PFSK-1 (cell line): ENCODE results near the gene BAIAP3.

Experiments
- FOXP2 ChIP-seq: optimal IDR thresholded peaks from 2 replicates; pipeline ENCODE3; 2011; ENCODE audit warnings: borderline replicate concordance, control low read depth, inconsistent platforms; ENCODE audit not compliant: insufficient read depth; ENCODE audit errors: extremely low read length, extremely low read depth
- POLR2AphosphoS5 ChIP-seq: IDR thresholded peaks from 2 replicates; pipeline ENCODE4 v1.6.1; 2012; ENCODE audit warnings: low read depth, mild to moderate bottlenecking, control low read depth, low read length, moderate library complexity
- SIN3A ChIP-seq: IDR thresholded peaks from 2 replicates; pipeline ENCODE4 v1.6.1; 2012; ENCODE audit warnings: mild to moderate bottlenecking, low read length, moderate library complexity, borderline replicate concordance; ENCODE audit not compliant: insufficient read depth
- TAF1 ChIP-seq: IDR thresholded peaks from 2 replicates; pipeline ENCODE4 v1.6.1; 2012; ENCODE audit warnings: low read length, control low read depth, borderline replicate concordance; ENCODE audit not compliant: insufficient read depth
- TF ChIP-seq, protein P1 (sequence below), 2 experiments: IDR thresholded peaks; 2 replicates each; pipeline versions ENCODE4 v1.6.1 to v1.8.0; 2011 to 2012; ENCODE audit warnings: low read depth in 2 of 2, low read length in 2 of 2, control low read depth in 1 of 2, inconsistent platforms in 1 of 2, mild to moderate bottlenecking in 1 of 2, moderate library complexity in 1 of 2; ENCODE audit not compliant: insufficient read depth in 1 of 2

The BAIAP3 gene

DNA sequence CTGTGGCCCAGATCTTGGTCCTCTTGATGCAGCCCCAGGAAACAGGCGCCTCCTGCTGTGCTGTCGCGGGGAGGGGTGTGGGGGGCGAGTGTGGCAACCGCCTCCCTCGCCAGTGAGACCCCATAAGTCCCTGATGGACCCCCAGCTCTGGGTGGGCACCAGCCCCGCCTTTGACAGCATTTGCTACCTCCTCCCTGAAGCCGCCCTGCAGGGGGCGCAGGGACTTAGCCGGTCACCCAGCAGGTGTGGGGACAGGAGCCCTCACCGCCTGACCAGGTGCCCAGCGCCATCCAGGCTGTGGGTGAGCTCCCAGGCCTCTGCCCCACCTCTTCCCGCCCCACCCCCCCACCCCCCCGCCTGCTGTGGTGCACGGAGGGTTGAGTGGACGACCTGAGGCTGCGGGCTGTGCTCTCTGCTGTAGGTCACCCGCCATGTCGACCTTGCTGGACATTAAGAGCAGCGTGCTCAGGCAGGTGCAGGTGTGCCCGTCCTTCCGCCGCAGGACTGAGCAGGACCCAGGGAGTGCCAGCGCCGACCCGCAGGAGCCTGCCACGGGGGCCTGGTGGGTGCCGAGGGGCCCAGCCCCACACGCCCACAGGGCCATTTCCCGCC, 4.8 kb downstream of the BAIAP3 start:
- no peak for TF ChIP-seq FOXP2
- no peak for TF ChIP-seq SIN3A
- TF ChIP-seq TAF1, result no peak
- TF ChIP-seq, protein P1, sequence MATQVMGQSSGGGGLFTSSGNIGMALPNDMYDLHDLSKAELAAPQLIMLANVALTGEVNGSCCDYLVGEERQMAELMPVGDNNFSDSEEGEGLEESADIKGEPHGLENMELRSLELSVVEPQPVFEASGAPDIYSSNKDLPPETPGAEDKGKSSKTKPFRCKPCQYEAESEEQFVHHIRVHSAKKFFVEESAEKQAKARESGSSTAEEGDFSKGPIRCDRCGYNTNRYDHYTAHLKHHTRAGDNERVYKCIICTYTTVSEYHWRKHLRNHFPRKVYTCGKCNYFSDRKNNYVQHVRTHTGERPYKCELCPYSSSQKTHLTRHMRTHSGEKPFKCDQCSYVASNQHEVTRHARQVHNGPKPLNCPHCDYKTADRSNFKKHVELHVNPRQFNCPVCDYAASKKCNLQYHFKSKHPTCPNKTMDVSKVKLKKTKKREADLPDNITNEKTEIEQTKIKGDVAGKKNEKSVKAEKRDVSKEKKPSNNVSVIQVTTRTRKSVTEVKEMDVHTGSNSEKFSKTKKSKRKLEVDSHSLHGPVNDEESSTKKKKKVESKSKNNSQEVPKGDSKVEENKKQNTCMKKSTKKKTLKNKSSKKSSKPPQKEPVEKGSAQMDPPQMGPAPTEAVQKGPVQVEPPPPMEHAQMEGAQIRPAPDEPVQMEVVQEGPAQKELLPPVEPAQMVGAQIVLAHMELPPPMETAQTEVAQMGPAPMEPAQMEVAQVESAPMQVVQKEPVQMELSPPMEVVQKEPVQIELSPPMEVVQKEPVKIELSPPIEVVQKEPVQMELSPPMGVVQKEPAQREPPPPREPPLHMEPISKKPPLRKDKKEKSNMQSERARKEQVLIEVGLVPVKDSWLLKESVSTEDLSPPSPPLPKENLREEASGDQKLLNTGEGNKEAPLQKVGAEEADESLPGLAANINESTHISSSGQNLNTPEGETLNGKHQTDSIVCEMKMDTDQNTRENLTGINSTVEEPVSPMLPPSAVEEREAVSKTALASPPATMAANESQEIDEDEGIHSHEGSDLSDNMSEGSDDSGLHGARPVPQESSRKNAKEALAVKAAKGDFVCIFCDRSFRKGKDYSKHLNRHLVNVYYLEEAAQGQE (IDR thresholded peaks at IDR 0.05; ENCODE audit: insufficient read depth in 1 of 2, low read depth in 2 of 2, low read length in 2 of 2), result no peak
- TF ChIP-seq POLR2AphosphoS5, result no peak

GRCh38 chr16:1338855-1339675, 5.6 kb downstream of the BAIAP3 start:
- TF ChIP-seq POLR2AphosphoS5 (no peak), FOXP2 (no peak), SIN3A (no peak), TAF1 (no peak)
- TF ChIP-seq, protein P1 (IDR thresholded peaks at IDR 0.05; ENCODE audit: insufficient read depth in 1 of 2, low read depth in 2 of 2, low read length in 2 of 2), result no peak

DNA sequence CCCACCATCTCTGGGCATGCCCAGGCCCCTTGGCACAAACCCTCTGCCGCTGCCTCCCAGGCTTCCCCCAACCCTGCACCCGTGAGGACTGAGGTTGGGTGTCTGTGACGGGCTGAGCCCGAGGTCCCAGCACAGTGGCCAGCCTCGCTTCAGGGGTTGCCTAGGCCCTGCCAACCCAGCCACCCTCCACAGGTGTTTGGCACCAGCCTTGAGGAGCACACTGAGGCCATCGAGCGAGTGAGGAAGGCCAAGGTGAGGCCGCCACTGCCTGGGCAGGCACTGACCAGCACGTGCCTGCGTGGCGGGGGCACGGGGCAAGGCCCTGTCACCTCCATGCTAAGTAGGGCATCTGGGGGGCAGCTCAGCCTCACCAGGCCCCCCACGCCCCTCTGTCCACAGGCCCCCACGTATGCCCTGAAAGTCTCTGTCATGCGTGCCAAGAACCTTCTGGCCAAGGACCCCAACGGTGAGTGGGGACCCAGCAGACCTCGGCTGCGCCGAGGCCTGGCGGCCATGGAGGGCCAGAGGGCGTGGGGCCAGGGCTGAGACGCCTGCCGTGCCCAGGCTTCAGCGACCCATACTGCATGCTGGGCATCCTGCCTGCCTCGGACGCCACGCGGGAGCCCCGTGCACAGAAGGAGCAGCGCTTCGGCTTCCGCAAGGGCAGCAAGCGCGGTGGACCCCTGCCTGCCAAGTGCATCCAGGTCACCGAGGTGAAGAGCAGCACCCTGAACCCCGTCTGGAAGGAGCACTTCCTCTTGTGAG, 7.5 kb downstream of the BAIAP3 start:
- no peak for TF ChIP-seq POLR2AphosphoS5
- TF ChIP-seq, protein P1 (IDR thresholded peaks at IDR 0.05; ENCODE audit: insufficient read depth in 1 of 2, low read depth in 2 of 2, low read length in 2 of 2), result no peak
- TF ChIP-seq FOXP2, result no peak
- no peak for TF ChIP-seq TAF1
- no peak for TF ChIP-seq SIN3A

DNA sequence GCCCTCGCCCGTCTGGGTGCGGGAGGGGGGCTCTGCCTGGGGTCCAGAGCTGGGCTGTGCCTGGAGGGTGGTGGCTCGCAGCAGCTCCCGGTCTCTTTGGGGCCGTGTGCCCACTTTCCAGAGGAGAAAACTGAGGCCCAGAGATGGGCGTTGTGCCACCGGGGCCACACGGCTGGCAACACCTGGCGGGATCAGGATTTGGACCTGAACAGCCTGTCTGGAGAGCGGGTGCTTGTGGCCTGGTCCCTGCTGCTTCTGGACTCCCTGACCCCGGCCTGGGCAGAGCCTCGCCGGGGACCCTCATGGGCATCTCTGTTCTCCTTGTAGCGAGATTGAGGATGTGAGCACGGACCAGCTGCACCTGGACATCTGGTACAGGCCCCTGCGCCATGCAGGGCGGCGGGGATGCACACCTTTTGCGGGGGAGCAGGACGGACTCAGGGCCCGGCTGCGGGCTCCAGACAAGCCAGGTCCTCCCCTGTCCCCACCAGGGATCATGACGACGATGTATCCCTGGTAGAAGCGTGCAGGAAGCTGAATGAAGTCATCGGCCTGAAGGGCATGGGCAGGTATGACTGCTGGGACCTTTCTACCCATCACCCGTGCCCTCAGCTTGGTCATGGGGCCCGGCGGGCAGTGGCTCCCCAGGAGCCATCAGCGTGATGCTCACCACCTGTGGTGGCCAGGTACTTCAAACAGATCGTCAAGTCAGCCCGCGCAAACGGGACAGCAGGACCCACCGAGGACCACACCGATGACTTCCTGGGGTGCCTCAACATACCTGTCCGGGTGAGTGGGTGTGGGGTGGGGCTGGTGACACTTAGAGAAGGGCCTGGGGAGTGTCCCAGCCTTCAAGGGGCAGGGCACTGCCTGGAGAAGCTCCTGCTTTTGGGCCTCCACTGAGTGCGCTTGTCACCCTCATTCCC, 8.3 kb downstream of the BAIAP3 start:
- TF ChIP-seq, protein P1 (IDR thresholded peaks at IDR 0.05; ENCODE audit: insufficient read depth in 1 of 2, low read depth in 2 of 2, low read length in 2 of 2), result no peak
- TF ChIP-seq POLR2AphosphoS5 (no peak), TAF1 (no peak), FOXP2 (no peak), SIN3A (no peak)
